ENCODE results near the gene PPP1CA.

Gene PPP1CA

DNA sequence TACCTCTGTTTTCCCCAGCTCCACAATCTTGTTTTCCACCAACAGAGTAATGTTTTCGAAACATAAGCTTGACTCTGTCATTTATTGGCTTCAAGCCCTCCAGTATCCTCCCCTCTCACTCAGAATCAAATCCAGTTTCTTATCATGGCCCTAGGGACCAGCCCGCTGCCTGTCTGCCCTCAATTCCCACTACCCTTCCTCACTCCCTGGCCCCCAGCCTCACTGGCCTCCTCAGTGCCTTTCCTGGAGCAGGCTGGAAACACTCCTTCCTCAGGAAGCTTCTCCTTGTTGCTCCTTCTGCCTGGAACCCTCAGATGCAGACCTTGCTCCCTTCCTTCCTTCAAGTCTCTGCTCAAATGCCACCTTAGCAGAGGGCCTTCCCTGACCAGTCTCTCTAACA lies 52.2 kb downstream of the PPP1CA start:
- DNase-seq, result no peak

DNA sequence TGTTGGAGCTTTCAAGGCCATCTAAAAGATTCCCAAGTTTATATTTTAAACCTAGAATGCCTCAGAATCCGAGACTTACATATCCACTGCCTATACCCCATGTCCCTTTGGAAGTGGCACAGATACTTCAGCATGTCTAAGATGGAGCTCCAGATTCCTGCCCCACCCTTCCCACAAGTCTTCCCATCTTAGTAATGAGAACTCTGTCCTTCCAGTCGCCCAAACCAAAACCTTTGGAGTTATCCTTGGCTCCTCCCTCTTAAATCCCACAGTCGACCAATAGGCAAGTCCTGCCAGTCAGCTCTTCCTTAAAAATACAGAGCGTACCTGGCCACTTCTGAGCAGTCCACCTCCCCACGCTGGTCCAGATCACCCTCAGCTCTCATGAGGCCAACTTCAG lies 52.6 kb downstream of the PPP1CA start:
- no peak for DNase-seq

Measured in inflammatory macrophage treated with lipopolysaccharide for 1 hour (primary cell).